ENCODE results near the gene RAPGEF4. TPM values are rescaled to one million over a fixed set of nuclear protein-coding genes. Genes with fewer than 3 reads are reported as not detected.

RAPGEF4 gene
- total RNA-seq, 1 donor from 2014 or later, result 0.57 TPM

DNA sequence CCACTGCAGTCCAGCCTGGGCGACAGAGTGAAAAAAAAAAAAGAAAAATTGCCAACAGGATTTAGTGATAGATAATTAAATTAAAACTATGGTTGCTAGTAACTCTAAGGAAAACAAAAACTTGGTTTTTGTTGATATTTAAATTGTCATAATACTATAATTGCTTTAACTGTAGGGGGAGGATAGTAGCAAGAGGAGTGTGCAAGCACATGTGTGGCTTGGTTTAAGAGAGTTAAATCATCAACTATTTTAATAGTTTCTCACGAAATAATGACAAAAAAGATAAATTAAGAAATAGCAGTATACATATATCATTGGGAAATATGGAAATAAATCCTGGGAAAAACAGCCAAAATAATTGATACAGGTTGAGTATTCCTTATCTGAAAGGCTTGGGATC is 27.4 kb upstream of the RAPGEF4 start:
- TF ChIP-seq, protein P1, sequence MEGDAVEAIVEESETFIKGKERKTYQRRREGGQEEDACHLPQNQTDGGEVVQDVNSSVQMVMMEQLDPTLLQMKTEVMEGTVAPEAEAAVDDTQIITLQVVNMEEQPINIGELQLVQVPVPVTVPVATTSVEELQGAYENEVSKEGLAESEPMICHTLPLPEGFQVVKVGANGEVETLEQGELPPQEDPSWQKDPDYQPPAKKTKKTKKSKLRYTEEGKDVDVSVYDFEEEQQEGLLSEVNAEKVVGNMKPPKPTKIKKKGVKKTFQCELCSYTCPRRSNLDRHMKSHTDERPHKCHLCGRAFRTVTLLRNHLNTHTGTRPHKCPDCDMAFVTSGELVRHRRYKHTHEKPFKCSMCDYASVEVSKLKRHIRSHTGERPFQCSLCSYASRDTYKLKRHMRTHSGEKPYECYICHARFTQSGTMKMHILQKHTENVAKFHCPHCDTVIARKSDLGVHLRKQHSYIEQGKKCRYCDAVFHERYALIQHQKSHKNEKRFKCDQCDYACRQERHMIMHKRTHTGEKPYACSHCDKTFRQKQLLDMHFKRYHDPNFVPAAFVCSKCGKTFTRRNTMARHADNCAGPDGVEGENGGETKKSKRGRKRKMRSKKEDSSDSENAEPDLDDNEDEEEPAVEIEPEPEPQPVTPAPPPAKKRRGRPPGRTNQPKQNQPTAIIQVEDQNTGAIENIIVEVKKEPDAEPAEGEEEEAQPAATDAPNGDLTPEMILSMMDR (IDR thresholded peaks at IDR 0.05), result no peak
- DNase-seq (ENCODE audit: low spot score), result no peak
- H3K4me1 Mint-ChIP-seq (ENCODE audit: low read depth), result peaks cover 16% of the 10 kb centered on the region
- no peaks in the 10 kb centered on the region for H3K36me3 Mint-ChIP-seq (ENCODE audit: low read depth)
- no peaks in the 10 kb centered on the region for H3K27me3 Mint-ChIP-seq (ENCODE audit: low read depth)
- H3K4me3 Mint-ChIP-seq (ENCODE audit: unreplicated experiment), result no peak overlapping the region
- H3K9me3 Mint-ChIP-seq (ENCODE audit: low read depth), result no peaks in the 10 kb centered on the region
- H3K27ac Mint-ChIP-seq (ENCODE audit: unreplicated experiment), result no peak overlapping the region

DNA sequence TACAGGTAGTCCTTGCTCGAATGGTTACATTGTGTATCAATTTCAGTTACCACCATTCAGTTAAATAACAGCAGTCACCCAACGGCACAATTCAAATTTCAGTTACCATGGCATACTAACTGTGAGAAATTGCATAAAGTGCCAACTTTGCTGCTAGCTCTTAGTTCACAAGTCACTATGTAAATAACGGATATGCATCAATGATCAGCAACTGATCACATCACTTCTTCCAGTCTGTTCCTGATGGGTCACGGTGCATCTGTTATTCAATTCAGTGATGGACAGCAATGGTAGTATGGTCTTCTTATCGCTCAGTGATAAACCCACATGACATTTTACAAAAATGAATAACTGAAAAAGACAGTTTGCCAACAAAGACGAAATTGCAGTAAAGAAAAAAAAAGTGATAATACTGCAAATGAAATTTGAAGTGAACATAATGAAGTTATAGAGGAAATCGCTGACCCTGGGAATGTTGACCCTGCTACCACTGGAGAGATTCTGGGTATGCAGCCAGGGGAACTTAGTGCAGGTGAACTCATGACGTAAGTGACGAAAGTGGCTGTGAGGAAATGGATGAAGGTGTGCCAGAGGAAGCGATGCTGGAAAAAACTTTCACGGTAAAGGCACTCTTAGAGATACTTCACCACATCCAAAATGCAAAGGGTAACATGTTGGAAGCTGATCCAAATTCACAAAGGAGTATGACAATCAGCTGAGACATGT is 25.9 kb upstream of the RAPGEF4 start:
- H3K27ac Mint-ChIP-seq (ENCODE audit: unreplicated experiment), result peak overlapping the region; percentile 63
- TF ChIP-seq, protein P1 (IDR thresholded peaks at IDR 0.05), result no peak
- no peaks in the 10 kb centered on the region for H3K27me3 Mint-ChIP-seq (ENCODE audit: low read depth)
- no peaks in the 10 kb centered on the region for H3K9me3 Mint-ChIP-seq (ENCODE audit: low read depth)
- no peak overlapping the region for H3K4me3 Mint-ChIP-seq (ENCODE audit: unreplicated experiment)
- peaks cover 16% of the 10 kb centered on the region for H3K4me1 Mint-ChIP-seq (ENCODE audit: low read depth)
- H3K36me3 Mint-ChIP-seq (ENCODE audit: low read depth), result no peaks in the 10 kb centered on the region
- DNase-seq (ENCODE audit: low spot score), result no peak

DNA sequence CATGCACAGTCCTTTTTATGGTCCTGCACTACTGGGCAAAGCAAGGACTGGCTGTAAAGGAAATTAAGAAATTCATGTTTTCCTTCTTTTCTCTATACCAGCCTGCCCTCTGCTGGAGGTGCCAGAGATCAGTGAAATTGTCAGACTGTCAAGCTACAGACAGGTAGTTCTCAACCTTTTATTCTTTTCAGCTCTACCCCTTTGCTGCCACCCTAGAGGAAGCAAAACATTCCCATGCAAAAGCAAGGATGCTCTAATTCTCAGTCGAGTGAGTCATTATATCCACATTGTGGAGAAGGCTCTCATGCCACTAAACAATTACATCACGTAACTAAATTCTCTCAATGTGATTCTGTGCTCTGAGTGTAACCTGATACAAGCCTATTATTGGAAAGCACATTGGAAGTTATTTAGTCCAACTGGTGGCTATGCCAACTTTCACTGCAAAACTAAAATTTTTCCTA is 25.0 kb upstream of the RAPGEF4 start:
- Mint-ChIP-seq H3K4me3 (ENCODE audit: unreplicated experiment) (no peak overlapping the region), H3K36me3 (ENCODE audit: low read depth) (no peaks in the 10 kb centered on the region), H3K4me1 (ENCODE audit: low read depth) (peaks cover 16% of the 10 kb centered on the region), H3K27me3 (ENCODE audit: low read depth) (no peaks in the 10 kb centered on the region), H3K9me3 (ENCODE audit: low read depth) (no peaks in the 10 kb centered on the region), H3K27ac (ENCODE audit: unreplicated experiment) (peak overlapping the region; percentile 71)
- TF ChIP-seq, protein P1 (IDR thresholded peaks at IDR 0.05), result peak; percentile 94
- DNase-seq (ENCODE audit: low spot score), result no peak

DNA sequence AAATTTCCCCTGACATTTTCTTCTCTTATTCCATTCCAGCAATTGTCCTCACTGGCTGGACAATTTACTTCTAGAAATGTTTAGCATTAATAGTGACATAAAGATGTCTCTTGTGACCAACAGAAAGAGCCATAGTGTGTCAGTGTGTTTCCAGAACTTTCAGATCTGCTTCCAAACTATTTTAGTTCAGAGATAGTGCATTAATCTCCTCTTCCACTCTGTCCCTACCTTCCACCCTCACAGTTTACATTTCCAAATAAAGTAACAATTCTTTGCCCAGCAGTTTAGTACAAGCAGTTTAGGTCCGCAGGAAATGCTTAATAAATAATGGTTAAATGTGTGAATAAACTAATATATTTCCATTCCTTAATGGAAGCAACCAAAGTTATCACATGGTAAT is 24.5 kb upstream of the RAPGEF4 start:
- peaks cover 16% of the 10 kb centered on the region for H3K4me1 Mint-ChIP-seq (ENCODE audit: low read depth)
- H3K36me3 Mint-ChIP-seq (ENCODE audit: low read depth), result no peaks in the 10 kb centered on the region
- peak overlapping the region; percentile 55 for H3K27ac Mint-ChIP-seq (ENCODE audit: unreplicated experiment)
- no peak for DNase-seq (ENCODE audit: low spot score)
- TF ChIP-seq, protein P1 (IDR thresholded peaks at IDR 0.05), result no peak
- H3K9me3 Mint-ChIP-seq (ENCODE audit: low read depth), result no peaks in the 10 kb centered on the region
- no peaks in the 10 kb centered on the region for H3K27me3 Mint-ChIP-seq (ENCODE audit: low read depth)
- no peak overlapping the region for H3K4me3 Mint-ChIP-seq (ENCODE audit: unreplicated experiment)

DNA sequence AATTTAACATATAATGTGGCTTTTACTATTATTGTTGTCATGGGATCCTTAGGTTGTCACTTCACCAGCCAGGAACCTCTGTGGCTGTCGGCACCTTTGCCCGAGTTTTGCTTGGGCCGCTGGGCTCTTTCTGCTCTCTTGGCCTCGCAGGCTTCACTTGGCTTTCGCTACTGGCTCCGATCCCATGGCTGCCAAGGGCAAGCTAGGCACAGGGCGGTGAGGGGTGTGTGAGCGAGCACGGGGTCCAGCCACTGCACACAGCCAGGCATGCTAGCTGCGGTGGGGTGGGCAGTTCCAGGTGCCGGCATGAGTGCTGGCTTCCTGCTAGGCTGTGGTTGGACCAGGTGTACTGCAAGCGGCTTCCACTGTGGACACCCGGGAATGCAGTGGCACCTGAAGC is 23.4 kb upstream of the RAPGEF4 start:
- no peaks in the 10 kb centered on the region for H3K27me3 Mint-ChIP-seq (ENCODE audit: low read depth)
- H3K27ac Mint-ChIP-seq (ENCODE audit: unreplicated experiment), result no peak overlapping the region
- H3K36me3 Mint-ChIP-seq (ENCODE audit: low read depth), result no peaks in the 10 kb centered on the region
- peaks cover 16% of the 10 kb centered on the region for H3K4me1 Mint-ChIP-seq (ENCODE audit: low read depth)
- TF ChIP-seq, protein P1 (IDR thresholded peaks at IDR 0.05), result no peak
- no peak for DNase-seq (ENCODE audit: low spot score)
- no peaks in the 10 kb centered on the region for H3K9me3 Mint-ChIP-seq (ENCODE audit: low read depth)
- H3K4me3 Mint-ChIP-seq (ENCODE audit: unreplicated experiment), result no peak overlapping the region
